IMR-90 (cell line): ENCODE measurements around the gene CCT3. TPM values are rescaled to one million over a fixed set of nuclear protein-coding genes. Genes with fewer than 3 reads are reported as not detected.
A peak's percentile ranks its signal among the peaks of the same experiment; 100 is the strongest.

Experiments
- ATAC-seq: fragments of 200-7000 bp; cut with Tn5 transposase; 2 replicates; pipeline ENCODE4 v1.9.1; 2020; ENCODE audit warnings: low read depth, mild to moderate bottlenecking, moderate library complexity
- BruUV-seq: library from RNA; stranded (reverse); fragments of 400-500 nt; replicated peaks from 2 replicates; lab custom pipeline; 2021; lab: Mats Ljungman, UMichigan
- CTCF ChIA-PET: fragments of 300-600 bp; formaldehyde crosslinking; extraction: SDS; loops from one replicate; lab custom pipeline; 2021; ENCODE audit warnings: antibody characterized with exemption; lab: Yijun Ruan, JAX
- POLR2A ChIA-PET: fragments of 300-600 bp; sonication (Branson Sonifier 250); formaldehyde crosslinking; loops from one replicate; lab custom pipeline; 2022; ENCODE audit warnings: antibody characterized with exemption; ENCODE audit not compliant: unreplicated experiment; lab: Charles Lee
- DNase-seq: peaks from one replicate; pipeline ENCODE4 v3.0.0; 2013
- H2AFZ ChIP-seq: replicated peaks from 2 replicates; pipeline ENCODE3; 2013; ENCODE audit warnings: low read length, mild to moderate bottlenecking; ENCODE audit not compliant: poor library complexity
- H2AK5ac ChIP-seq: 2 replicates; pipeline ENCODE4 v1.6.1; 2013; ENCODE audit warnings: low read depth, low read length, inconsistent platforms
- H2AK9ac ChIP-seq: replicated peaks from 2 replicates; pipeline ENCODE3; 2013; ENCODE audit warnings: mild to moderate bottlenecking, low read depth, low read length, moderate library complexity; ENCODE audit not compliant: poor library complexity
- H2BK120ac ChIP-seq: 2 replicates; pipeline ENCODE4 v1.6.1; 2013; ENCODE audit warnings: low read depth, low read length, inconsistent platforms
- H2BK15ac ChIP-seq: 3 replicates; pipeline ENCODE4 v1.6.1; 2013; ENCODE audit warnings: low read depth, low read length, inconsistent platforms
- H2BK20ac ChIP-seq: 2 replicates; pipeline ENCODE4 v1.6.1; 2013; ENCODE audit warnings: low read depth, mild to moderate bottlenecking, inconsistent platforms, low read length, moderate library complexity
- H2BK5ac ChIP-seq: 2 replicates; pipeline ENCODE4 v1.6.1; 2013; ENCODE audit warnings: mild to moderate bottlenecking, low read depth, low read length, inconsistent platforms; ENCODE audit not compliant: poor library complexity, severe bottlenecking
- H3K14ac ChIP-seq: replicated peaks from 2 replicates; pipeline ENCODE4 v1.6.1; 2013; ENCODE audit warnings: low read depth, low read length, inconsistent platforms
- H3K18ac ChIP-seq: 2 replicates; pipeline ENCODE4 v1.6.1; 2013; ENCODE audit warnings: low read depth, low read length, control low read depth
- H3K23ac ChIP-seq: 2 replicates; pipeline ENCODE4 v1.6.1; 2013; ENCODE audit warnings: low read depth, low read length, inconsistent platforms
- H3K27ac ChIP-seq: 2 replicates; pipeline ENCODE4 v1.5.1; 2013; ENCODE audit warnings: mild to moderate bottlenecking, control low read depth, low read length; ENCODE audit not compliant: insufficient read depth
- H3K27me3 ChIP-seq: 2 replicates; pipeline ENCODE4 v1.6.1; 2013; ENCODE audit warnings: low read length; ENCODE audit not compliant: control insufficient read depth, insufficient read depth
- H3K36me3 ChIP-seq: 2 replicates; pipeline ENCODE4 v1.6.1; 2013; ENCODE audit warnings: low read length, mixed read lengths; ENCODE audit not compliant: control insufficient read depth, insufficient read depth
- H3K4ac ChIP-seq: 2 replicates; pipeline ENCODE4 v1.6.1; 2013; ENCODE audit warnings: low read depth, low read length, inconsistent platforms
- H3K4me1 ChIP-seq: 2 replicates; pipeline ENCODE4 v1.6.1; 2013; ENCODE audit warnings: low read length, mixed read lengths; ENCODE audit not compliant: control insufficient read depth, insufficient read depth
- H3K4me2 ChIP-seq: 2 replicates; pipeline ENCODE4 v1.6.1; 2013; ENCODE audit warnings: low read depth, mild to moderate bottlenecking, control low read depth, low read length, moderate library complexity
- H3K4me3 ChIP-seq: 2 replicates; pipeline ENCODE4 v1.5.1; 2013; ENCODE audit warnings: low read depth, mild to moderate bottlenecking, control low read depth, low read length, moderate library complexity; ENCODE audit not compliant: insufficient read depth
- H3K56ac ChIP-seq: 2 replicates; pipeline ENCODE4 v1.6.1; 2013; ENCODE audit warnings: low read length, inconsistent platforms; ENCODE audit not compliant: insufficient read depth; ENCODE audit errors: extremely low read depth
- H3K79me1 ChIP-seq, 2 experiments: 2 replicates each; pipeline ENCODE4 v1.6.1; 2013; ENCODE audit warnings: low read length in 2 of 2, inconsistent platforms in 1 of 2, low read depth in 1 of 2
- H3K9ac ChIP-seq: 2 replicates; pipeline ENCODE4 v1.6.1; 2013; ENCODE audit warnings: low read depth, low read length, control low read depth
- H3K9me1 ChIP-seq: 2 replicates; pipeline ENCODE4 v1.6.1; 2013; ENCODE audit warnings: low read length, inconsistent platforms; ENCODE audit not compliant: insufficient read depth
- H3K9me3 ChIP-seq: 2 replicates; pipeline ENCODE4 v1.6.1; 2013; ENCODE audit warnings: low read length; ENCODE audit not compliant: control insufficient read depth, insufficient read depth
- H4K20me1 ChIP-seq: 2 replicates; pipeline ENCODE4 v1.6.1; 2013; ENCODE audit warnings: low read length, inconsistent platforms; ENCODE audit not compliant: insufficient read depth
- H4K5ac ChIP-seq: 2 replicates; pipeline ENCODE4 v1.6.1; 2013; ENCODE audit warnings: mild to moderate bottlenecking, low read depth, low read length, control low read depth
- H4K8ac ChIP-seq, 2 experiments: 2 replicates each; pipeline ENCODE4 v1.6.1; 2013; ENCODE audit warnings: low read depth in 2 of 2, low read length in 2 of 2, control low read depth in 1 of 2, inconsistent platforms in 1 of 2
- H4K91ac ChIP-seq: 2 replicates; pipeline ENCODE4 v1.6.1; 2013; ENCODE audit warnings: low read depth, low read length, inconsistent platforms; ENCODE audit not compliant: insufficient read depth
- CTCF ChIP-seq: conservative IDR thresholded peaks from 2 replicates; pipeline ENCODE4 v1.5.1; 2012; ENCODE audit warnings: mild to moderate bottlenecking, low read depth, low read length, improper control_type of control experiment
- MAZ ChIP-seq: IDR thresholded peaks from 2 replicates; pipeline ENCODE4 v1.6.1; 2012; ENCODE audit warnings: low read depth, mild to moderate bottlenecking, low read length, improper control_type of control experiment, moderate library complexity, borderline replicate concordance
- MXI1 ChIP-seq: IDR thresholded peaks from 2 replicates; pipeline ENCODE4 v1.6.1; 2012; ENCODE audit warnings: low read depth, mild to moderate bottlenecking, low read length, moderate library complexity, borderline replicate concordance
- NFE2L2 ChIP-seq: fragments of 150-350 bp; IDR thresholded peaks from 2 replicates; pipeline ENCODE4 v1.6.1; 2016; ENCODE audit warnings: low read depth, mild to moderate bottlenecking, low read length
- POLR2A ChIP-seq: IDR thresholded peaks from 2 replicates; pipeline ENCODE4 v1.6.1; 2012; ENCODE audit warnings: mild to moderate bottlenecking, low read depth, low read length
- RAD21 ChIP-seq: IDR thresholded peaks from 2 replicates; pipeline ENCODE4 v1.6.1; 2012; ENCODE audit warnings: low read length, improper control_type of control experiment
- SMC3 ChIP-seq: fragments of 150-350 bp; IDR thresholded peaks from 2 replicates; pipeline ENCODE4 v1.6.1; 2016; ENCODE audit warnings: low read depth, mild to moderate bottlenecking, antibody characterized with exemption, low read length, moderate library complexity
- WGBS, 2 experiments: methylation state at CpG; one replicate each; pipeline versions ENCODE4 v1.1.5 to v1.1.7; 2013; ENCODE audit warnings: missing lambda C conversion rate in 2 of 2; ENCODE audit not compliant: insufficient read length in 1 of 2; ENCODE audit errors: extremely low coverage in 2 of 2; 5-methylcytosine and 5-hydroxymethylcytosine counted together
- dilution Hi-C: fragments of 300-500 bp; cut with HindIII; formaldehyde crosslinking; loops from one replicate; pipeline ENCODE4 v1.14.3; 2018; ENCODE audit warnings: low sequenced_read_pairs; ENCODE audit not compliant: unreplicated experiment
- in situ Hi-C: fragments of 300-500 bp; cut with MboI; formaldehyde crosslinking; loops from 3 replicates; pipeline ENCODE4 v1.14.3; 2019; ENCODE audit warnings: low sequenced_read_pairs, inconsistent platforms, mixed read lengths
- intact Hi-C: fragments of 100-400 bp; cut with micrococcal nuclease; formaldehyde crosslinking; loops from 2 replicates; pipeline ENCODE4 v1.10.0; 2022
- polyA plus RNA-seq, 3 experiments: library from polyadenylated mRNA; depleted of rRNA; stranded (reverse); fragments of >200 nt; gene quantifications; 2 replicates each; pipeline ENCODE4 v1.2.3, GENCODE V29; 2012; ENCODE audit warnings: low replicate concordance in 1 of 3
- total RNA-seq: library from RNA; depleted of rRNA; stranded (reverse); fragments of >200 nt; gene quantifications from 2 replicates; pipeline ENCODE4 v1.2.3, GENCODE V29; 2012

The CCT3 gene
- total and polyA plus RNA-seq, 2 of the 4 experiments (the other 2 are of a cell fraction) = 313 to 595 TPM

DNA sequence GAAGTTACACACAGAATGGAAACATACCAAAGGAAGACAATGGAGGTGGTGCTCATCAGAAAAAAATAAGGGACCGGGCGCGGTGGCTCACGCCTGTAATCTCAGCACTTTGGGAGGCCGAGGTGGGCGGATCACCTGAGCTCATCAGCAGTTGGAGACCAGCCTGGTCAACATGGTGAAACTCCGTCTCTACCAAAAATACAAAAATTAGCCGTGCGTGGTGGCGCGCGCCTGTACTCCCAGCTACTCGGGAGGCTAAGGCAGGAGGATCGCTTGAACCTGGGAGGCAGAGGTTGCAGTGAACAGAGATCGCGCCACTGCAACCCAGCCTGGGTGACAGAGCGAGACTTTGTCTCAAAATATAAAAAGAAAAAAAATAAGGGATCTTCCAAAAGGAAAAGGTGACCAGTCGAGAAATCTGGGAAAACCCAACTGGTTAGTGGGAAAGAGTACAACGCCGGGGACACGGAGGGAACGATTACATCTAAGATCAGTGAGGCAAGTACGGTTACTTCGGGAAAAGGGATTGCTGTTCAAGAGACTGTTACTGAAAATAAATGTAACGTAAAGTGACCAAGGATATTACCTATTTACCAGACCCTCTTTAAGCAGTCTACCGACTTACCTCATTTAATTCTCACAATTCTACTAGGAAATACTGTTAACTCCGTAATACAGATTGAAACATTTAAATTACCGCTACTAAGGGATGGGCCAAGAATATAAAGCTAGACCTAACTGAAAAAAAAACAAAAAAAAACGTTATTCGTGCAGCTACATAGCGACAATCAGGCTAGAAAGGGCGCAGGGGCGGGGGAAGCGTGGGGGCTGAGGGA lies 822 bp downstream of the CCT3 start:
- Histone ChIP-seq H2BK5ac (peak overlapping the region; percentile 53), H2BK20ac (no peak overlapping the region), H3K4me3 (peak overlapping the region; percentile 59), H3K9me1 (no peaks in the 10 kb centered on the region; the same call in 1 of the 2 replicates), H4K8ac (peak overlapping the region; percentile 44 to 91), H4K5ac (no peak overlapping the region), H4K91ac (peak overlapping the region; percentile 83), H3K9ac (peak overlapping the region; percentile 80), H3K36me3 (peaks cover 21% of the 10 kb centered on the region), H3K14ac (peak overlapping the region; percentile 96), H2BK120ac (peak overlapping the region; percentile 22; the same call in 1 of the 2 replicates), H3K23ac (peak overlapping the region; percentile 96), H3K4ac (peak overlapping the region; percentile 96), H3K4me2 (peak overlapping the region; percentile 94), H2AK9ac (peak overlapping the region; percentile 98), H3K56ac (peak overlapping the region; percentile 73), H3K27ac (peak overlapping the region; percentile 72), H2AK5ac (peak overlapping the region; percentile 78; the same call in 1 of the 2 replicates), H3K18ac (no peak overlapping the region), H3K4me1 (no peaks in the 10 kb centered on the region; the same call in 1 of the 2 replicates), H3K9me3 (no peaks in the 10 kb centered on the region), H3K79me1 (peaks cover 9 to 47% of the 10 kb centered on the region in 2 experiments; a peak in 3 of 4 replicates), H2BK15ac (no peak overlapping the region), H2AFZ (peak overlapping the region; percentile 96), H3K27me3 (no peaks in the 10 kb centered on the region), H4K20me1 (peaks cover 13% of the 10 kb centered on the region)
- in situ Hi-C loops (no loop called here), intact Hi-C loops (no loop called here), dilution Hi-C loops (no loop called here)
- POLR2A ChIA-PET = interaction anchor here (0.6 to 0.7 kb wide), 2 partner anchors 10 to 15 kb away, joined by 4 to 8 read pairs; no protein-coding TSS in a partner anchor
- TF ChIP-seq SMC3 (no peak), CTCF (no peak), MXI1 (no peak), MAZ (no peak), RAD21 (no peak), POLR2A (no peak), NFE2L2 (no peak)
- BruUV-seq = no TSS peak
- WGBS, 2 experiments = 74% methylated on average over 12 of the region's 34 CpGs; no CpG with 5 or more reads in 1 of the 2 experiments
- CTCF ChIA-PET = interaction anchor here (0.8 kb wide), 1 partner anchor 12 kb away, joined by 3 read pairs; no protein-coding TSS in a partner anchor
- ATAC-seq (no peak), DNase-seq (peak; percentile 4)
